Naive thymus-derived CD4-positive, alpha-beta T cell (primary cell): ENCODE results near the gene B3GALT4. TPM values are rescaled to one million over a fixed set of nuclear protein-coding genes. Genes with fewer than 3 reads are reported as not detected.

Experiments
- ATAC-seq: fragments of 150-1000 bp; cut with Tn5 transposase; 2 replicates; pipeline ENCODE4 v1.10.0; 2021; ENCODE audit warnings: mild to moderate bottlenecking, moderate library complexity
- CTCF ChIA-PET: fragments of 350-600 bp; sonication (Branson Sonifier 250); formaldehyde crosslinking; loops from one replicate; lab custom pipeline; 2021; ENCODE audit warnings: antibody characterized with exemption; lab: Charles Lee
- POLR2A ChIA-PET: fragments of 350-600 bp; sonication (Branson Sonifier 250); formaldehyde crosslinking; loops from one replicate; lab custom pipeline; 2021; ENCODE audit warnings: antibody characterized with exemption, inconsistent platforms; lab: Charles Lee
- DNase-seq, 9 donors: peaks; one replicate each; pipeline versions ENCODE4 v3.0.0 to v3.0.0-alpha.2; 2020 to 2022; ENCODE audit warnings: mixed read lengths in 1 of 9
- H3K27ac ChIP-seq: one replicate; pipeline ENCODE4 v1.7.0; 2013; ENCODE audit warnings: mild to moderate bottlenecking, low read depth, low read length, moderate library complexity
- H3K27me3 ChIP-seq, 2 donors: one replicate each; pipeline ENCODE4 v1.7.0; 2013; ENCODE audit warnings: low read length in 2 of 2, mild to moderate bottlenecking in 2 of 2, moderate library complexity in 2 of 2; ENCODE audit not compliant: control insufficient read depth in 2 of 2, insufficient read depth in 2 of 2
- H3K36me3 ChIP-seq, 3 experiments: 1 replicate in 2 of 3; 2 replicates in 1 of 3; pipeline ENCODE4 v1.7.0; 2013; ENCODE audit warnings: low read length in 3 of 3, mild to moderate bottlenecking in 3 of 3, moderate library complexity in 1 of 3; ENCODE audit not compliant: insufficient read depth in 3 of 3, control insufficient read depth in 2 of 3
- H3K4me1 ChIP-seq, 2 donors: one replicate each; pipeline ENCODE4 v1.7.0; 2013; ENCODE audit warnings: low read length in 2 of 2, mild to moderate bottlenecking in 2 of 2, moderate library complexity in 1 of 2; ENCODE audit not compliant: control insufficient read depth in 2 of 2, insufficient read depth in 2 of 2
- H3K4me3 ChIP-seq: 2 replicates; pipeline ENCODE4 v1.7.0; 2013; ENCODE audit warnings: mild to moderate bottlenecking, low read length
- H3K9me3 ChIP-seq, 3 experiments: 1 replicate in 2 of 3; 2 replicates in 1 of 3; pipeline ENCODE4 v1.7.0; 2013; ENCODE audit warnings: low read length in 3 of 3; ENCODE audit not compliant: control insufficient read depth in 2 of 3
- H3K27ac Mint-ChIP-seq, 9 donors: one replicate each; pipeline ENCODE4 v1.8.0; 2020 to 2022; ENCODE audit warnings: mixed read lengths in 9 of 9, mild to moderate bottlenecking in 8 of 9, moderate library complexity in 5 of 9, inconsistent platforms in 2 of 9
- H3K27me3 Mint-ChIP-seq, 5 donors: one replicate each; pipeline ENCODE4 v1.8.0; 2021 to 2022; ENCODE audit warnings: mixed read lengths in 5 of 5, mild to moderate bottlenecking in 1 of 5
- H3K36me3 Mint-ChIP-seq, 5 donors: one replicate each; pipeline ENCODE4 v1.8.0; 2020 to 2022; ENCODE audit warnings: mixed read lengths in 5 of 5, mild to moderate bottlenecking in 3 of 5, inconsistent platforms in 1 of 5
- H3K4me1 Mint-ChIP-seq, 7 donors: one replicate each; pipeline ENCODE4 v1.8.0; 2020 to 2022; ENCODE audit warnings: mixed read lengths in 7 of 7, mild to moderate bottlenecking in 3 of 7, inconsistent platforms in 1 of 7
- H3K4me3 Mint-ChIP-seq, 10 donors: one replicate each; pipeline ENCODE4 v1.8.0; 2020 to 2022; ENCODE audit warnings: mild to moderate bottlenecking in 10 of 10, mixed read lengths in 10 of 10, moderate library complexity in 6 of 10, inconsistent platforms in 2 of 10
- H3K9me3 Mint-ChIP-seq, 11 donors: one replicate each; pipeline ENCODE4 v1.8.0; 2020 to 2022; ENCODE audit warnings: mixed read lengths in 11 of 11, mild to moderate bottlenecking in 4 of 11, inconsistent platforms in 1 of 11, moderate library complexity in 1 of 11
- intact Hi-C, 2 donors: fragments of 100-400 bp; cut with micrococcal nuclease; formaldehyde crosslinking; loops; one replicate each; pipeline ENCODE4 v1.15.1; 2023
- microRNA-seq: library from miRNA; unstranded; fragments of <30 nt; microRNA quantifications from one replicate; pipeline ENCODE4 v1.2.0, GENCODE V29; 2022; ENCODE audit warnings: borderline microRNAs expressed
- polyA plus RNA-seq, 2 donors: library from polyadenylated mRNA; unstranded; fragments of 300-500 nt; fragmentation: Illumina TruSeq; gene quantifications; one replicate each; pipeline ENCODE4 v1.2.3, GENCODE V29; 2021
- total RNA-seq, 6 experiments: library from RNA in 5 of 6; stranded (reverse) in 5 of 6; gene quantifications; 1 replicate in 5 of 6; 2 replicates in 1 of 6; pipeline ENCODE4 v1.2.3 and lab custom pipeline; 2021 to 2026

Gene B3GALT4
- total and polyA plus RNA-seq, 7 experiments from 2014 or later = 12.9 to 48.0 (median 18.9) TPM

DNA sequence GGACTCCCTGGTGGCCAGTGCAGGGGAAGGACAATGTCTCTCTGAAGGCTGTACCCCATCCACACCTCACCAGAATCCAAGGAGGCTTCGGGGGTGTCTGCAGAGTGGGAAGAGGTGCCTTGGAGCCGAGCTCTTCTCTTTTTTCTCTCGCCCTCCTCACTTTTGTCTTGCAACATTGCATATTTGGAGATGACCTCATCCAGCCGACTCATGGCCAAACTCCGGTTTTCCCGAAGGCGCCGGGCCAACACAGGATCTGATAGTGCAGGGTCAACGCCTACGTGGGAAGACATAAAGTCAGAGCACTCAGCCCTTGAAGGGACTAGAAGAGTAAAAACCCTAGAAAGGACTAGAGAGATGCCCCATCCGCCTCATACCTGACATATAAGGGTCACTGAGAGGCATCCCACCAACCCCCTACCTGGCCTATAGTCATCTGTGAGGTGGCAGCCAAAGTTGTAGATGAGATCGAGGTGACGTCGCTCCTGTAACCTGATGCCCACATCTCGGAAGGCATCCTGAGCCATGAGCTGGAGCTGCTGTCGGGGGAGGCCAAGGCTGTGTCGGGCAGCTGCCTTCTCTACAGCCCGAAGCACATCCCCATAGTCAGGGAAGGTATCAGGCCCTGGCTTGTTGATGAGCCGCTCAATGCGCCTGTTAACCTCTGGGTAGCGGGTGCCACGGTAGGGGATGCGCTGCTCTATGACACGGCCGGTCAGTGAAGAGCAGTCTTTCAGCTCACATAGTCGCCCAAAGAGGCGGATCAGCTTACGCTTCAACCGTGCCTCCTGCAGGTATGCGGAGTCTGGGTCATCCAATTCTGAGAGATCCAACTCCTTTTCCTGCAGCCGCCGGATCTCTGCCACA is 43.6 kb downstream of the B3GALT4 start:
- no peak overlapping the region for H3K4me3 ChIP-seq
- Mint-ChIP-seq H3K9me3 (peaks cover 0 to 3% (median 0%) of the 10 kb centered on the region in 11 donors), H3K27me3 (peaks cover 0 to 4% (median 0%) of the 10 kb centered on the region in 5 donors), H3K4me3 (peak overlapping the region; percentile 81 to 100 (median 94)), H3K36me3 (peaks cover 8 to 37% (median 18%) of the 10 kb centered on the region in 5 donors), H3K27ac (peak overlapping the region in 8 of 9 donors; percentile 62 to 97 (median 74)), H3K4me1 (peaks cover 52 to 83% (median 78%) of the 10 kb centered on the region in 7 donors)
- intact Hi-C loops = no loop called here
- peaks cover 13 to 36% (median 22%) of the 10 kb centered on the region in 3 experiments for H3K36me3 ChIP-seq
- DNase-seq (no peak), ATAC-seq (no peak)
- POLR2A ChIA-PET = interaction anchor here (0.7 to 4.4 kb wide), 3 partner anchors 9 to 71 kb away, joined by 3 to 17 read pairs (median 4); partner anchors contain the start of gene B3GALT4
- CTCF ChIA-PET = interaction anchor here (0.6 to 1.6 kb wide), 3 partner anchors 21 to 171 kb away, joined by 3 to 8 read pairs (median 3); partner anchors contain the start of gene RGL2
- H3K27ac ChIP-seq = peak overlapping the region; percentile 84
- no peaks in the 10 kb centered on the region for H3K9me3 ChIP-seq
- no peaks in the 10 kb centered on the region for H3K27me3 ChIP-seq
- peaks cover 53 to 58% of the 10 kb centered on the region in 2 donors for H3K4me1 ChIP-seq

DNA sequence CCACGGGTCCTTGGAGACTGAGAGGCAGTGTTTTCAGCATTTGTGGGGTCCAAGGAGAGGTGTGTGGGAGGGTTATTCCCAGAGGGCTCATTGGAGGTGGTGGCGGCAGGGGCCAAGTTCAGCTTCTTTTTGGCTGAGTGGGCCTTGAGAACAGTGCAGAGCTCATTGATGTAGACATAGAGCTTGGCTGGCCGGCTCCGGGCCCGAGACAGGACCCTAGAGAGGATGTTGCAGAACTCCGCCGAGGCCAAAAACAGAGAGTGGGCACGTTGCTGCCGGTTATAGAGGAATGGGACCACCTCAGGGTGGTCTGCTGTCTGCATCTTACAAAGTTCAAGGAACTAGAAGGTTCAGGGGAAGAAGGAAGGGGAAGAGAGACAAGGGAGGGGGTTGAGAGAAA is 44.3 kb downstream of the B3GALT4 start:
- Histone ChIP-seq H3K36me3 (peaks cover 13 to 36% (median 22%) of the 10 kb centered on the region in 3 experiments), H3K9me3 (no peaks in the 10 kb centered on the region), H3K27me3 (no peaks in the 10 kb centered on the region), H3K4me3 (peak overlapping the region; percentile 64), H3K4me1 (peaks cover 53 to 54% of the 10 kb centered on the region in 2 donors), H3K27ac (peak overlapping the region; percentile 84)
- no peak for DNase-seq
- no peak for ATAC-seq
- Mint-ChIP-seq H3K9me3 (peaks cover 0 to 3% (median 0%) of the 10 kb centered on the region in 11 donors), H3K27ac (peak overlapping the region in 7 of 9 donors; percentile 40 to 89 (median 76)), H3K4me1 (peaks cover 47 to 80% (median 73%) of the 10 kb centered on the region in 7 donors), H3K36me3 (peaks cover 8 to 37% (median 18%) of the 10 kb centered on the region in 5 donors), H3K27me3 (peaks cover 0 to 4% (median 0%) of the 10 kb centered on the region in 5 donors), H3K4me3 (peak overlapping the region; percentile 81 to 100 (median 90))
- CTCF ChIA-PET = interaction anchor here (0.6 to 1.6 kb wide), 3 partner anchors 22 to 170 kb away, joined by 3 to 8 read pairs (median 3); partner anchors contain the start of gene RGL2
- POLR2A ChIA-PET = interaction anchor here (0.7 to 4.4 kb wide), 2 partner anchors 9 to 72 kb away, joined by 3 to 17 read pairs; no protein-coding TSS in a partner anchor
- intact Hi-C loops = no loop called here

DNA sequence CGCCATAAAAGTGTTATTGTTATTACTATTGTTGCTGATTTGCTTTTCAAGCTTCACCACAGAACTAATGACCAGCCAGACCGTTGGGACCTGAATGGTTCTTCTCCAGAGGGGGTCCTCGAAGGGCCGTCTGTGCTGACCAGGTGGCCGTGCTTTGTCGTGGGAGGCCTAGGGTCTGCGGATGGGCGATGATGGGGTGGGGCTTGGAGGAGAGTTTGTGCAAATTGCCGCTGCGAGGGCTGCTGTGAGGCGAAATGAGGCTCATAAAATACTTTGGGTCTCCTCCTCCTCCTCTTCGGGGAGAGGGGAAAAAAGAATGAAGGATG is 46.7 kb downstream of the B3GALT4 start:
- CTCF ChIA-PET = interaction anchor here (0.7 to 1.1 kb wide), 2 partner anchors 102 to 1782 kb away, joined by 3 read pairs; partner anchors contain the start of gene DDX39B
- Histone ChIP-seq H3K36me3 (peaks cover 13 to 34% (median 22%) of the 10 kb centered on the region in 3 experiments), H3K4me1 (peaks cover 41% of the 10 kb centered on the region in 2 donors), H3K9me3 (no peaks in the 10 kb centered on the region), H3K27me3 (no peaks in the 10 kb centered on the region), H3K27ac (peak overlapping the region; percentile 84), H3K4me3 (peak overlapping the region; percentile 64)
- Mint-ChIP-seq H3K27ac (peak overlapping the region; percentile 89 to 99 (median 97)), H3K4me3 (peak overlapping the region; percentile 81 to 100 (median 98)), H3K27me3 (peaks cover 0 to 4% (median 0%) of the 10 kb centered on the region in 5 donors), H3K9me3 (peaks cover 0 to 2% (median 0%) of the 10 kb centered on the region in 11 donors), H3K4me1 (peaks cover 34 to 59% (median 53%) of the 10 kb centered on the region in 7 donors), H3K36me3 (peaks cover 6 to 30% (median 17%) of the 10 kb centered on the region in 5 donors)
- no peak for ATAC-seq
- intact Hi-C loops = loop anchor here (1.0 kb wide), 13 partner anchors 9 to 131 kb away; partner anchors contain the start of genes KIFC1 (in 2 of the 2), PFDN6 (in 2 of the 2), TAPBP (in 2 of the 2) and VPS52 (in 2 of the 2)
- POLR2A ChIA-PET = interaction anchor here (0.6 to 1.5 kb wide), 2 partner anchors 22 to 251 kb away, joined by 3 to 7 read pairs; no protein-coding TSS in a partner anchor
- peak in 1 of 9 donors; percentile 26 for DNase-seq

DNA sequence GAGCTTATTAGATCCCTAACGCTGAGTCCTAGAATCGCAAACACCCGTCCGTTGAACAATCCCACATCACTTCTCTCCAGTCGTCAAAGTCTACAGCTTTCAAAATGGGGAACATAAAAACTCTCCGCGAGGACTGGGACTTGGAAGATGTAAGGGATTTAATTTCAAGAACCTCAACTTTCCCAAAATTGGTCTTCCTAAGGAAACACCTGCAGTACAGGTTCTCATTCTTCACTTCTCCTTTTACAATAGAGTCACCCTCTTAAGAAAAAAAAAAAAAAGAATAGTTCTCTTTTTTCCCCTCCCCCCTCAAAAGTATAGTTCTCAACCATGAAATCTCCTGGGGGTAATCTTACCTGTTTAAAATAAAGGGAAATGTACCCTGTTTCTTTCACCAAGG is 47.2 kb downstream of the B3GALT4 start:
- H3K36me3 ChIP-seq = peaks cover 13 to 29% (median 20%) of the 10 kb centered on the region in 3 experiments
- H3K4me1 ChIP-seq = peaks cover 36 to 37% of the 10 kb centered on the region in 2 donors
- peaks cover 0 to 2% (median 0%) of the 10 kb centered on the region in 11 donors for H3K9me3 Mint-ChIP-seq
- peak overlapping the region; percentile 84 for H3K27ac ChIP-seq
- ChIA-PET CTCF (interaction anchor here (1.1 kb wide), 1 partner anchor 101 kb away, joined by 3 read pairs; no protein-coding TSS in a partner anchor), POLR2A (interaction anchor here (1.5 kb wide), 1 partner anchor 23 kb away, joined by 7 read pairs; no protein-coding TSS in a partner anchor)
- H3K27ac Mint-ChIP-seq = peak overlapping the region; percentile 89 to 99 (median 97)
- no peaks in the 10 kb centered on the region for H3K27me3 ChIP-seq
- H3K27me3 Mint-ChIP-seq = peaks cover 0 to 4% (median 0%) of the 10 kb centered on the region in 5 donors
- H3K4me1 Mint-ChIP-seq = peaks cover 29 to 54% (median 48%) of the 10 kb centered on the region in 7 donors
- peak overlapping the region; percentile 64 for H3K4me3 ChIP-seq
- intact Hi-C loops = no loop called here
- ATAC-seq = no peak
- peak overlapping the region; percentile 81 to 100 (median 98) for H3K4me3 Mint-ChIP-seq
- H3K36me3 Mint-ChIP-seq = peaks cover 4 to 25% (median 15%) of the 10 kb centered on the region in 5 donors
- no peak for DNase-seq
- H3K9me3 ChIP-seq = no peaks in the 10 kb centered on the region

Small RNA genes lying within 50 kb of the gene (microRNA-seq; reads per million reads assigned to microRNA genes)
- gene MIR6834 (not detected), gene MIR6873 (not detected)

Other genes starting within 250 kb of the B3GALT4 start
- 100 to 1,000 TPM in 2 of 5 experiments, 10 to 100 TPM in 3; 20.2 to 295 (median 45.6) TPM for gene HLA-DPA1, start 203.5 kb upstream of the B3GALT4 start, total RNA-seq
- 10 to 100 TPM; 21.1 to 67.0 TPM for gene HLA-DPA1, start 203.5 kb upstream of the B3GALT4 start, polyA plus RNA-seq
- 100 to 1,000 TPM in 1 of 5 experiments, 10 to 100 TPM in 4; 13.7 to 308 (median 43.3) TPM for gene HLA-DPB1, start 201.1 kb upstream of the B3GALT4 start, total RNA-seq
- gene HLA-DPB1, start 201.1 kb upstream of the B3GALT4 start, polyA plus RNA-seq = 10 to 100 TPM; 24.9 to 87.6 TPM
- 1 to 10 TPM in 3 of 5 experiments, under 1 TPM in 2; 0.51 to 3.5 (median 2.5) TPM for gene COL11A2, start 84.7 kb upstream of the B3GALT4 start, total RNA-seq
- gene COL11A2, start 84.7 kb upstream of the B3GALT4 start, polyA plus RNA-seq = under 1 TPM in 1 of 2 donors, not detected in 1; 0.26 TPM
- gene RXRB, start 76.5 kb upstream of the B3GALT4 start, total RNA-seq = 100 to 1,000 TPM in 1 of 5 experiments, 10 to 100 TPM in 4; 50.3 to 103 (median 76.2) TPM
- gene RXRB, start 76.5 kb upstream of the B3GALT4 start, polyA plus RNA-seq = 1 to 10 TPM; 7.6 to 9.4 TPM
- gene SLC39A7, start 76.3 kb upstream of the B3GALT4 start, total RNA-seq = 10 to 100 TPM; 19.1 to 51.9 (median 27.9) TPM
- gene SLC39A7, start 76.3 kb upstream of the B3GALT4 start, polyA plus RNA-seq = 10 to 100 TPM; 23.3 to 24.8 TPM
- 10 to 100 TPM in 4 of 5 experiments, 1 to 10 TPM in 1; 9.7 to 19.5 (median 10.7) TPM for gene HSD17B8, start 72.5 kb upstream of the B3GALT4 start, total RNA-seq
- gene HSD17B8, start 72.5 kb upstream of the B3GALT4 start, polyA plus RNA-seq = 10 to 100 TPM; 62.6 to 67.0 TPM
- 10 to 100 TPM; 36.2 to 47.2 (median 44.5) TPM for gene RING1, start 68.6 kb upstream of the B3GALT4 start, total RNA-seq
- gene RING1, start 68.6 kb upstream of the B3GALT4 start, polyA plus RNA-seq = 10 to 100 TPM in 1 of 2 donors, 1 to 10 TPM in 1; 9.5 to 10.4 TPM
- gene VPS52, start 5.2 kb upstream of the B3GALT4 start, total RNA-seq = 100 to 1,000 TPM in 2 of 5 experiments, 10 to 100 TPM in 3; 74.3 to 110 (median 90.5) TPM
- gene VPS52, start 5.2 kb upstream of the B3GALT4 start, polyA plus RNA-seq = 10 to 100 TPM; 15.5 to 26.8 TPM
- gene RPS18, start 5.0 kb upstream of the B3GALT4 start, total RNA-seq = 1,000 to 10,000 TPM; 2,454 to 4,896 (median 3,431) TPM
- over 10,000 TPM in 1 of 2 donors, 1,000 to 10,000 TPM in 1; 8,513 to 10,735 TPM for gene RPS18, start 5.0 kb upstream of the B3GALT4 start, polyA plus RNA-seq
- 10 to 100 TPM; 25.3 to 62.7 (median 52.7) TPM for gene WDR46, start 12.1 kb downstream of the B3GALT4 start, total RNA-seq
- gene WDR46, start 12.1 kb downstream of the B3GALT4 start, polyA plus RNA-seq = 10 to 100 TPM; 55.2 to 82.9 TPM
- gene PFDN6, start 12.5 kb downstream of the B3GALT4 start, total RNA-seq = 10 to 100 TPM; 14.6 to 73.2 (median 35.5) TPM
- gene PFDN6, start 12.5 kb downstream of the B3GALT4 start, polyA plus RNA-seq = 10 to 100 TPM; 26.5 to 36.3 TPM
- 10 to 100 TPM; 45.7 to 76.8 (median 67.4) TPM for gene RGL2, start 21.8 kb downstream of the B3GALT4 start, total RNA-seq
- 10 to 100 TPM in 1 of 2 donors, 1 to 10 TPM in 1; 4.1 to 11.5 TPM for gene RGL2, start 21.8 kb downstream of the B3GALT4 start, polyA plus RNA-seq
- 100 to 1,000 TPM; 196 to 386 (median 240) TPM for gene TAPBP, start 37.0 kb downstream of the B3GALT4 start, total RNA-seq
- 100 to 1,000 TPM; 296 to 334 TPM for gene TAPBP, start 37.0 kb downstream of the B3GALT4 start, polyA plus RNA-seq
- gene ZBTB22, start 40.6 kb downstream of the B3GALT4 start, total RNA-seq = 10 to 100 TPM; 15.5 to 30.1 (median 20.5) TPM
- gene ZBTB22, start 40.6 kb downstream of the B3GALT4 start, polyA plus RNA-seq = 10 to 100 TPM; 15.6 TPM
- gene DAXX, start 45.8 kb downstream of the B3GALT4 start, total RNA-seq = 10 to 100 TPM; 36.4 to 81.6 (median 79.6) TPM
- gene DAXX, start 45.8 kb downstream of the B3GALT4 start, polyA plus RNA-seq = 100 to 1,000 TPM in 1 of 2 donors, 10 to 100 TPM in 1; 69.4 to 133 TPM
- 10 to 100 TPM in 1 of 5 experiments, 1 to 10 TPM in 3, under 1 TPM in 1; 0.65 to 87.9 (median 1.6) TPM for gene KIFC1, start 114.7 kb downstream of the B3GALT4 start, total RNA-seq
- gene KIFC1, start 114.7 kb downstream of the B3GALT4 start, polyA plus RNA-seq = under 1 TPM; 0.18 to 0.92 TPM
- 100 to 1,000 TPM in 4 of 5 experiments, 10 to 100 TPM in 1; 37.8 to 356 (median 235) TPM for gene PHF1, start 133.9 kb downstream of the B3GALT4 start, total RNA-seq
- gene PHF1, start 133.9 kb downstream of the B3GALT4 start, polyA plus RNA-seq = 10 to 100 TPM; 58.6 to 88.3 TPM
- 100 to 1,000 TPM; 148 to 235 (median 158) TPM for gene CUTA, start 141.0 kb downstream of the B3GALT4 start, total RNA-seq
- 100 to 1,000 TPM; 389 to 466 TPM for gene CUTA, start 141.0 kb downstream of the B3GALT4 start, polyA plus RNA-seq
- 10 to 100 TPM; 35.5 to 94.1 (median 57.9) TPM for gene SYNGAP1, start 142.9 kb downstream of the B3GALT4 start, total RNA-seq
- 1 to 10 TPM in 1 of 2 donors, under 1 TPM in 1; 0.48 to 2.3 TPM for gene SYNGAP1, start 142.9 kb downstream of the B3GALT4 start, polyA plus RNA-seq
- gene ZBTB9, start 177.5 kb downstream of the B3GALT4 start, total RNA-seq = 10 to 100 TPM in 1 of 5 experiments, 1 to 10 TPM in 4; 3.3 to 14.0 (median 9.8) TPM
- gene ZBTB9, start 177.5 kb downstream of the B3GALT4 start, polyA plus RNA-seq = 10 to 100 TPM in 1 of 2 donors, 1 to 10 TPM in 1; 6.9 to 15.2 TPM